Measurements from ENCODE around the gene NRSN1. TPM values are rescaled to one million over a fixed set of nuclear protein-coding genes. Genes with fewer than 3 reads are reported as not detected.

NRSN1 gene, protein sequence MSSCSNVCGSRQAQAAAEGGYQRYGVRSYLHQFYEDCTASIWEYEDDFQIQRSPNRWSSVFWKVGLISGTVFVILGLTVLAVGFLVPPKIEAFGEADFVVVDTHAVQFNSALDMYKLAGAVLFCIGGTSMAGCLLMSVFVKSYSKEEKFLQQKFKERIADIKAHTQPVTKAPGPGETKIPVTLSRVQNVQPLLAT
- total RNA-seq: not detected in 2 replicates

DNA sequence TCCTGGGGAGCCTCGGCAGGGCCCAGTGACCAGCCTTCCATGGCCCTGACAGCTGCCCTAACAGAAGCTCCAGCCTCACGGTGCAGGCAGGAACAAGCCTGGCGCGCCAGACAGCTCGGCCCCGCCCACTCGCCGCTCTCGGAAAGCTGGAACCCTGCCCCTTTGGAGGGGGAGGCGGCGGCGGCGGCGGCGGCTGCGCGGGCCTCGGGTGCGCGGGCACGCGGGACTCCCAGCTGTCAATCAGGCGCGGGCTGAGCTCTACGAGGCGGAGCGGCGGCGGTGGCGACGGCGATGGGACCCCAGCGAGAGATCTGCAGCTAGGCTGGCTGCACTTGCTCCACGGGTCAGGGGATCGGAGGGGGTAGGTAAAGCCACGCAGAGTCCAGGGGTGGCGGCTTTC, at the start of gene NRSN1:
Gene NRSN1, plus strand, starts transcription at position 236 of the 400 bp plus-strand sequence. CDS start 8,113 bp downstream, outside the sequence.

Other genes with a start within 250 kb of the NRSN1 start
- gene DCDC2, start 231.8 kb downstream of the NRSN1 start, total RNA-seq: 0.09 and 0.14 TPM in 2 replicates